HL-60 (cell line): ENCODE results near the gene SPDYE1.
"Not testable (repeated sequence)": the region's sequence is repeated elsewhere in the genome, so short reads cannot be mapped to it uniquely, and the experiment has no call there.

Experiments used
- TF ChIP-seq, protein P1 (sequence below): IDR thresholded peaks from one replicate; pipeline ENCODE4 v1.5.1; 2011; ENCODE audit warnings: low read length, control low read depth, inconsistent platforms; ENCODE audit not compliant: insufficient read depth
- TF ChIP-seq, protein P2 (sequence below): IDR thresholded peaks from 2 replicates; pipeline ENCODE4 v1.6.1; 2012; ENCODE audit warnings: low read depth; ENCODE audit not compliant: insufficient replicate concordance

DNA sequence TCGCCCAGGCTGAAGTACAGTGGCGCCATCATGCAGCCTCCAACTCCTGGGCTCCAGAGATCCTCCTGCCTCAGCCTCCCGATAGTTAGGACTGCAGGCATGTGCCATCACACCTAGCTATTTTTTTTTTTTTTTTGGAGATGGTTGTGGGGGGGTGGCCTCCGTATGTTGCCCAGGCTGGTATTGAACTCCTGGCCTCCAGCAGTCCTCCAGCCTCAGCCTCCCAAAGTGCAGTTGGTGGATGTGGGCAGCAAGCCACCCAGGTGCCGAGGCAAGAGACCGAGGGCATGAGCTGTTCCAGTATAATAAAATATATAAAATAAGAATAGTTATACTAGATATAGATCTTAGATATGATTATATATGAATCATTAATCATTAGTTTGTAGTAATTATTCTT is 22.1 kb downstream of the SPDYE1 start:
- TF ChIP-seq, protein P1, sequence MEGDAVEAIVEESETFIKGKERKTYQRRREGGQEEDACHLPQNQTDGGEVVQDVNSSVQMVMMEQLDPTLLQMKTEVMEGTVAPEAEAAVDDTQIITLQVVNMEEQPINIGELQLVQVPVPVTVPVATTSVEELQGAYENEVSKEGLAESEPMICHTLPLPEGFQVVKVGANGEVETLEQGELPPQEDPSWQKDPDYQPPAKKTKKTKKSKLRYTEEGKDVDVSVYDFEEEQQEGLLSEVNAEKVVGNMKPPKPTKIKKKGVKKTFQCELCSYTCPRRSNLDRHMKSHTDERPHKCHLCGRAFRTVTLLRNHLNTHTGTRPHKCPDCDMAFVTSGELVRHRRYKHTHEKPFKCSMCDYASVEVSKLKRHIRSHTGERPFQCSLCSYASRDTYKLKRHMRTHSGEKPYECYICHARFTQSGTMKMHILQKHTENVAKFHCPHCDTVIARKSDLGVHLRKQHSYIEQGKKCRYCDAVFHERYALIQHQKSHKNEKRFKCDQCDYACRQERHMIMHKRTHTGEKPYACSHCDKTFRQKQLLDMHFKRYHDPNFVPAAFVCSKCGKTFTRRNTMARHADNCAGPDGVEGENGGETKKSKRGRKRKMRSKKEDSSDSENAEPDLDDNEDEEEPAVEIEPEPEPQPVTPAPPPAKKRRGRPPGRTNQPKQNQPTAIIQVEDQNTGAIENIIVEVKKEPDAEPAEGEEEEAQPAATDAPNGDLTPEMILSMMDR: not testable (repeated sequence)
- TF ChIP-seq, protein P2, sequence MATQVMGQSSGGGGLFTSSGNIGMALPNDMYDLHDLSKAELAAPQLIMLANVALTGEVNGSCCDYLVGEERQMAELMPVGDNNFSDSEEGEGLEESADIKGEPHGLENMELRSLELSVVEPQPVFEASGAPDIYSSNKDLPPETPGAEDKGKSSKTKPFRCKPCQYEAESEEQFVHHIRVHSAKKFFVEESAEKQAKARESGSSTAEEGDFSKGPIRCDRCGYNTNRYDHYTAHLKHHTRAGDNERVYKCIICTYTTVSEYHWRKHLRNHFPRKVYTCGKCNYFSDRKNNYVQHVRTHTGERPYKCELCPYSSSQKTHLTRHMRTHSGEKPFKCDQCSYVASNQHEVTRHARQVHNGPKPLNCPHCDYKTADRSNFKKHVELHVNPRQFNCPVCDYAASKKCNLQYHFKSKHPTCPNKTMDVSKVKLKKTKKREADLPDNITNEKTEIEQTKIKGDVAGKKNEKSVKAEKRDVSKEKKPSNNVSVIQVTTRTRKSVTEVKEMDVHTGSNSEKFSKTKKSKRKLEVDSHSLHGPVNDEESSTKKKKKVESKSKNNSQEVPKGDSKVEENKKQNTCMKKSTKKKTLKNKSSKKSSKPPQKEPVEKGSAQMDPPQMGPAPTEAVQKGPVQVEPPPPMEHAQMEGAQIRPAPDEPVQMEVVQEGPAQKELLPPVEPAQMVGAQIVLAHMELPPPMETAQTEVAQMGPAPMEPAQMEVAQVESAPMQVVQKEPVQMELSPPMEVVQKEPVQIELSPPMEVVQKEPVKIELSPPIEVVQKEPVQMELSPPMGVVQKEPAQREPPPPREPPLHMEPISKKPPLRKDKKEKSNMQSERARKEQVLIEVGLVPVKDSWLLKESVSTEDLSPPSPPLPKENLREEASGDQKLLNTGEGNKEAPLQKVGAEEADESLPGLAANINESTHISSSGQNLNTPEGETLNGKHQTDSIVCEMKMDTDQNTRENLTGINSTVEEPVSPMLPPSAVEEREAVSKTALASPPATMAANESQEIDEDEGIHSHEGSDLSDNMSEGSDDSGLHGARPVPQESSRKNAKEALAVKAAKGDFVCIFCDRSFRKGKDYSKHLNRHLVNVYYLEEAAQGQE: not testable (repeated sequence)
